H9 (cell line): ENCODE measurements around the gene FOXP4. TPM values are rescaled to one million over a fixed set of nuclear protein-coding genes. Genes with fewer than 3 reads are reported as not detected.

ENCODE experiments used
- DNase-seq: peaks from one replicate; pipeline ENCODE4 v3.0.0-alpha.2; 2017
- H2AFZ ChIP-seq: one replicate; pipeline ENCODE4 v1.6.1; 2013; ENCODE audit warnings: mild to moderate bottlenecking, low read length, control low read depth, moderate library complexity
- H2AK5ac ChIP-seq: 2 replicates; pipeline ENCODE4 v1.6.1; 2013; ENCODE audit warnings: low read length, control low read depth, mixed read lengths; ENCODE audit not compliant: insufficient read length
- H2BK120ac ChIP-seq: one replicate; pipeline ENCODE4 v1.6.1; 2013; ENCODE audit warnings: low read depth, mild to moderate bottlenecking, low read length, control low read depth, inconsistent platforms; ENCODE audit not compliant: poor library complexity, severe bottlenecking
- H2BK12ac ChIP-seq: 2 replicates; pipeline ENCODE4 v1.6.1; 2013; ENCODE audit warnings: low read length, control low read depth, mixed read lengths, low read depth; ENCODE audit not compliant: insufficient read length
- H2BK15ac ChIP-seq: 2 replicates; pipeline ENCODE4 v1.6.1; 2013; ENCODE audit warnings: low read depth, low read length, control low read depth
- H2BK20ac ChIP-seq: one replicate; pipeline ENCODE4 v1.6.1; 2013; ENCODE audit warnings: low read depth, mild to moderate bottlenecking, low read length, control low read depth, inconsistent platforms; ENCODE audit not compliant: poor library complexity, severe bottlenecking
- H2BK5ac ChIP-seq: 2 replicates; pipeline ENCODE4 v1.6.1; 2013; ENCODE audit warnings: low read length, control low read depth, mixed read lengths; ENCODE audit not compliant: insufficient read length
- H3K14ac ChIP-seq: 2 replicates; pipeline ENCODE4 v1.6.1; 2013; ENCODE audit warnings: low read length, control low read depth; ENCODE audit not compliant: insufficient read depth
- H3K18ac ChIP-seq: 2 replicates; pipeline ENCODE4 v1.6.1; 2013; ENCODE audit warnings: low read depth, mild to moderate bottlenecking, mixed read lengths, low read length, control low read depth; ENCODE audit not compliant: insufficient read length
- H3K23ac ChIP-seq: 2 replicates; pipeline ENCODE4 v1.6.1; 2013; ENCODE audit warnings: low read length, control low read depth, mixed read lengths, low read depth; ENCODE audit not compliant: insufficient read length
- H3K23me2 ChIP-seq: 2 replicates; pipeline ENCODE4 v1.6.1; 2013; ENCODE audit warnings: low read depth, mild to moderate bottlenecking, mixed read lengths, low read length, control low read depth; ENCODE audit not compliant: insufficient read length, poor library complexity, severe bottlenecking
- H3K27ac ChIP-seq: 2 replicates; pipeline ENCODE4 v1.5.1; 2013; ENCODE audit warnings: low read length, control low read depth, mixed read lengths, low read depth; ENCODE audit not compliant: insufficient read length
- H3K27me3 ChIP-seq: 2 replicates; pipeline ENCODE4 v1.6.1; 2013; ENCODE audit warnings: low read length, control low read depth, inconsistent platforms; ENCODE audit not compliant: insufficient read depth
- H3K4ac ChIP-seq: 2 replicates; pipeline ENCODE4 v1.6.1; 2013; ENCODE audit warnings: low read depth, mild to moderate bottlenecking, control low read depth, inconsistent platforms, low read length, moderate library complexity
- H3K4me1 ChIP-seq: 2 replicates; pipeline ENCODE4 v1.6.1; 2013; ENCODE audit warnings: low read length, control low read depth, inconsistent platforms; ENCODE audit not compliant: insufficient read depth
- H3K4me2 ChIP-seq: 2 replicates; pipeline ENCODE4 v1.6.1; 2013; ENCODE audit warnings: low read length, control low read depth, mixed read lengths; ENCODE audit not compliant: insufficient read length, insufficient read depth
- H3K56ac ChIP-seq: 2 replicates; pipeline ENCODE4 v1.6.1; 2013; ENCODE audit warnings: low read depth, mild to moderate bottlenecking, mixed read lengths, low read length, control low read depth; ENCODE audit not compliant: insufficient read length
- H3K79me1 ChIP-seq: 2 replicates; pipeline ENCODE4 v1.6.1; 2013; ENCODE audit warnings: low read depth, mild to moderate bottlenecking, moderate library complexity, low read length, control low read depth, inconsistent platforms; ENCODE audit not compliant: insufficient read depth, poor library complexity, severe bottlenecking
- H3K79me2 ChIP-seq: 2 replicates; pipeline ENCODE4 v1.6.1; 2013; ENCODE audit warnings: low read length, control low read depth, inconsistent platforms; ENCODE audit not compliant: insufficient read depth
- H3K9ac ChIP-seq: 2 replicates; pipeline ENCODE4 v1.6.1; 2013; ENCODE audit warnings: low read length, control low read depth, mixed read lengths; ENCODE audit not compliant: insufficient read length; ENCODE audit errors: extremely low read depth
- H3K9me3 ChIP-seq: one replicate; pipeline ENCODE4 v1.6.1; 2013; ENCODE audit warnings: low read depth, low read length, inconsistent platforms; ENCODE audit not compliant: control insufficient read depth
- H3T11ph ChIP-seq: one replicate; pipeline ENCODE4 v1.6.1; 2013; ENCODE audit warnings: mild to moderate bottlenecking, low read length, control low read depth, inconsistent platforms
- H4K20me1 ChIP-seq: one replicate; pipeline ENCODE4 v1.6.1; 2013; ENCODE audit not compliant: control insufficient read depth, insufficient read length, insufficient read depth
- H4K5ac ChIP-seq: 2 replicates; pipeline ENCODE4 v1.6.1; 2013; ENCODE audit warnings: low read depth, mild to moderate bottlenecking, mixed read lengths, low read length, control low read depth; ENCODE audit not compliant: insufficient read length
- H4K8ac ChIP-seq: replicated peaks from 2 replicates; pipeline ENCODE4 v1.6.1; 2013; ENCODE audit warnings: low read length, control low read depth, mixed read lengths, low read depth; ENCODE audit not compliant: insufficient read length
- H4K91ac ChIP-seq: 2 replicates; pipeline ENCODE4 v1.6.1; 2013; ENCODE audit warnings: low read depth, mild to moderate bottlenecking, moderate library complexity, mixed read lengths, low read length, control low read depth; ENCODE audit not compliant: insufficient read length
- H3K27ac Mint-ChIP-seq, 3 experiments: 2 replicates in 2 of 3; 3 replicates in 1 of 3; pipeline ENCODE4 v1.8.0; 2020 to 2021; ENCODE audit warnings: mixed read lengths in 3 of 3, mild to moderate bottlenecking in 1 of 3, moderate library complexity in 1 of 3
- H3K27me3 Mint-ChIP-seq: 2 replicates; pipeline ENCODE4 v1.8.0; 2021; ENCODE audit warnings: low read depth, mild to moderate bottlenecking, moderate library complexity, mixed read lengths
- H3K36me3 Mint-ChIP-seq, 3 experiments: 2 replicates in 2 of 3; 3 replicates in 1 of 3; pipeline ENCODE4 v1.8.0; 2020 to 2021; ENCODE audit warnings: low read depth in 3 of 3, mixed read lengths in 3 of 3; ENCODE audit not compliant: insufficient read depth in 1 of 3
- H3K4me1 Mint-ChIP-seq, 2 experiments: 2 replicates each; pipeline ENCODE4 v1.8.0; 2020; ENCODE audit warnings: mixed read lengths in 2 of 2
- H3K4me3 Mint-ChIP-seq, 2 experiments: 2 replicates in 1 of 2; 3 replicates in 1 of 2; pipeline ENCODE4 v1.8.0; 2020 to 2021; ENCODE audit warnings: mild to moderate bottlenecking in 2 of 2, mixed read lengths in 2 of 2, moderate library complexity in 1 of 2
- H3K9me3 Mint-ChIP-seq, 2 experiments: 2 replicates in 1 of 2; 3 replicates in 1 of 2; pipeline ENCODE4 v1.8.0; 2020; ENCODE audit warnings: mild to moderate bottlenecking in 2 of 2, mixed read lengths in 2 of 2, moderate library complexity in 1 of 2
- WGBS: extraction: QIAGEN DNeasy Blood & Tissue Kit; methylation state at CpG from one replicate; pipeline ENCODE4 v1.1.7; 2013; ENCODE audit warnings: missing lambda C conversion rate, low lambda C conversion rate, mixed read lengths; ENCODE audit not compliant: insufficient read length; ENCODE audit errors: extremely low coverage; 5-methylcytosine and 5-hydroxymethylcytosine counted together
- total RNA-seq: library from RNA; stranded (reverse); gene quantifications from 2 replicates; pipeline ENCODE4 v1.2.1, GENCODE V29; 2021
- TF ChIP-seq, protein P1 (sequence below): fragments of 200-600 bp; sonication (generic); conservative IDR thresholded peaks from 3 replicates; pipeline ENCODE4 v1.8.0; 2021; ENCODE audit warnings: antibody characterized with exemption, mild to moderate bottlenecking

FOXP4 gene
- total RNA-seq, 1 experiment from 2014 or later, result 18.2 TPM

DNA sequence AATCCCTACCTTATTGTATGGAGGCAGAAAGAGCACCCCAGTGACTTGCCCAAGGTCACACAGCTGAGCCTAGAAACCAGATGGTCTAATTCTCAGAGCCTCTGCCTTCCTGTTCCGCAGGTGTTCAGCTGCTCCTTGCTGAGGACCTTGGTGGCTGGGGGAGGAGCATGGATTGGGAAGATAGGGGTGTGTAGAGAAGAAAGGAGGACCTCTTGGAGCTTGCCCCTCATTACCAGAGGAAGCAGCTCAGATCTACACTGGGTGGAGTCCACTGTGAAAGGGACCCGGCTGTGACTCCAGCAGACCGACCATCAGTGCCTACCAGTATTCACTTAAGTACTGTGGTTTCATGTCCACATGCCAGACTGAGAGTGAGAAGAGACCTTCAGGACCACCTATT lies 15.2 kb downstream of the FOXP4 start:
- no peak overlapping the region for H3K4ac ChIP-seq
- H2BK20ac ChIP-seq, result no peak overlapping the region
- H3K27ac Mint-ChIP-seq, result peak overlapping the region in 2 of 3 experiments; percentile 0 to 29; a peak in 1 of 7 replicates
- H3K79me1 ChIP-seq, result no peaks in the 10 kb centered on the region
- no peak overlapping the region for H2BK15ac ChIP-seq
- no peak overlapping the region for H3K27ac ChIP-seq
- no peak overlapping the region for H2BK120ac ChIP-seq
- H3K23me2 ChIP-seq, result peaks cover 8% of the 10 kb centered on the region
- H2BK12ac ChIP-seq, result no peak overlapping the region
- TF ChIP-seq, protein P1, sequence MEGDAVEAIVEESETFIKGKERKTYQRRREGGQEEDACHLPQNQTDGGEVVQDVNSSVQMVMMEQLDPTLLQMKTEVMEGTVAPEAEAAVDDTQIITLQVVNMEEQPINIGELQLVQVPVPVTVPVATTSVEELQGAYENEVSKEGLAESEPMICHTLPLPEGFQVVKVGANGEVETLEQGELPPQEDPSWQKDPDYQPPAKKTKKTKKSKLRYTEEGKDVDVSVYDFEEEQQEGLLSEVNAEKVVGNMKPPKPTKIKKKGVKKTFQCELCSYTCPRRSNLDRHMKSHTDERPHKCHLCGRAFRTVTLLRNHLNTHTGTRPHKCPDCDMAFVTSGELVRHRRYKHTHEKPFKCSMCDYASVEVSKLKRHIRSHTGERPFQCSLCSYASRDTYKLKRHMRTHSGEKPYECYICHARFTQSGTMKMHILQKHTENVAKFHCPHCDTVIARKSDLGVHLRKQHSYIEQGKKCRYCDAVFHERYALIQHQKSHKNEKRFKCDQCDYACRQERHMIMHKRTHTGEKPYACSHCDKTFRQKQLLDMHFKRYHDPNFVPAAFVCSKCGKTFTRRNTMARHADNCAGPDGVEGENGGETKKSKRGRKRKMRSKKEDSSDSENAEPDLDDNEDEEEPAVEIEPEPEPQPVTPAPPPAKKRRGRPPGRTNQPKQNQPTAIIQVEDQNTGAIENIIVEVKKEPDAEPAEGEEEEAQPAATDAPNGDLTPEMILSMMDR, result no peak
- H4K8ac ChIP-seq, result no peak overlapping the region
- H3T11ph ChIP-seq, result no peak overlapping the region
- no peaks in the 10 kb centered on the region; the same call in 1 of the 2 replicates for H3K79me2 ChIP-seq
- H3K4me1 Mint-ChIP-seq, result peaks cover 54 to 63% of the 10 kb centered on the region in 2 experiments
- H3K56ac ChIP-seq, result no peak overlapping the region
- H2AK5ac ChIP-seq, result no peak overlapping the region
- H3K4me3 Mint-ChIP-seq, result peak overlapping the region; percentile 41 to 77; a peak in 4 of 5 replicates
- no peak overlapping the region for H3K18ac ChIP-seq
- H3K14ac ChIP-seq, result no peak overlapping the region
- no peak overlapping the region for H4K5ac ChIP-seq
- no peaks in the 10 kb centered on the region for H4K20me1 ChIP-seq
- H3K23ac ChIP-seq, result no peak overlapping the region
- no peaks in the 10 kb centered on the region for H3K9me3 Mint-ChIP-seq
- no CpG with 5 or more reads among the region's 3 CpGs for WGBS
- H3K36me3 Mint-ChIP-seq, result peaks cover 9 to 18% (median 16%) of the 10 kb centered on the region in 3 experiments; a peak in 6 of 7 replicates
- no peak overlapping the region for H2AFZ ChIP-seq
- H3K9me3 ChIP-seq, result no peaks in the 10 kb centered on the region
- DNase-seq, result no peak
- peak overlapping the region; percentile 43 for H3K4me2 ChIP-seq
- no peak overlapping the region for H2BK5ac ChIP-seq
- no peak overlapping the region for H3K9ac ChIP-seq
- peaks cover 55% of the 10 kb centered on the region for H3K27me3 Mint-ChIP-seq
- H3K27me3 ChIP-seq, result no peaks in the 10 kb centered on the region; the same call in 1 of the 2 replicates
- no peak overlapping the region for H4K91ac ChIP-seq
- H3K4me1 ChIP-seq, result peaks cover 16% of the 10 kb centered on the region
